Renal cortical epithelial cell (primary cell): ENCODE measurements around the gene LPP. TPM values are rescaled to one million over a fixed set of nuclear protein-coding genes. Genes with fewer than 3 reads are reported as not detected.

ENCODE experiments used
- DNase-seq: peaks from one replicate; pipeline ENCODE4 v3.0.0-alpha.2; 2011; ENCODE audit warnings: low read depth
- total RNA-seq: library from RNA; depleted of rRNA; stranded (reverse); fragments of >200 nt; gene quantifications from 2 replicates; pipeline ENCODE4 v1.2.3, GENCODE V29; 2014

Gene LPP
- total RNA-seq, 1 donor from 2014 or later = 95.5 TPM

DNA sequence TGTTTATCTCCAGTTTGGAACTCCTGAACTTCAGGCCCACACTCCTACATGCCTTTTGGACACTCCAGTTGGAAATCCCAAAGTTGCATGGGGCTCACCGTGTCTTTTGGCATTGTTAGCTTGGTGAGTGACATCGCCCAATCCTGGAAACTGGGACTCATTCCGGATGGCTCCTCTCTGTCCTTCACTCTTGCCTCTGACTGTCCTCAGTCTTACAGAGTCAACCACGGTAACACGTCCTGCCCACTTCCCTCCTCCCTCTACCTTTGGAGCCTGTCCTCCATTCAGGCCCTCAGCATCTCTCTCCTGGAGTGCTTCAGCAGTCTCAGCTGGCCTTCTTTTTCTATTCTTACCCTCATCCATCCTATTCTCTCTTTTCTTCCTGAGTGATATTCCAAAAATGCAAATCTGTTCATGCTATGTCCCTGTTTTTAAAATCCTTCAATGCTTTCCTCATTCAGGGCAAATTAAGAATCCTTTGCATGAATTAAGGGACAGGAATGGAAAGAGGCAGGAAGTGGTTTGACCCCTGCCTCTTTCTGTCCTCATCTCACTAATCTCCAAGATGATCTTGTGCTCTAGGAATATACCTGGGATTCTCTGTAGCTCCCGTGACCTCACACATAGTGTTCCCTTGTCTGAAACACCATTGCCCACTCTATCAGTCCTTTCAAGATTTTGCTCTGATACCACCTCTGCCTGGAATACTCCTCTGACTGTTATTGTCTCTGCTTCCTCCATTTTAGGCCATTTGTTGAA is 42.5 kb downstream of the LPP start:
- DNase-seq = no peak

DNA sequence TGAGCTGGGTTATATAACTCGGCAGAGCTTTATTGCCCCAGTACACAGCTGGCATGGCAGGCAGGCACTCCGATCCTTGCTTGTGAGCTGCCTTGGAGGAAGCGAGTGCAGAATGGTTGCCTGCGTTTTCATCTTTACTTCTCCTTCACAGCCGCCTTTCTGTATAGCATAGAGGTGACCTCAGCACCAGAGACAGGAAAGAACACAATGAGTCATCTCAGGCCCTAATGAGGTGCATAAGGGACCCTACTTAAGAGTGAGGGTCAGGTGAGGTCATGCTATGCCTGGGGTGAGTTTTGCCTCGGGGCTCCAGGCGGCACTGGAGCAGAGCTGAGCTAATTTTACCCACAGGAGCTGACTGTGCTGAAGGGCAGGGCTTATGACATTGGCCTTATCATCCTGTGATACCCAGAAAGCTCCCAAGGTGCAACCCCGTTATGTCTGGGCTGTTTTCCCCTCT is 43.5 kb downstream of the LPP start:
- peak; percentile 85 for DNase-seq

DNA sequence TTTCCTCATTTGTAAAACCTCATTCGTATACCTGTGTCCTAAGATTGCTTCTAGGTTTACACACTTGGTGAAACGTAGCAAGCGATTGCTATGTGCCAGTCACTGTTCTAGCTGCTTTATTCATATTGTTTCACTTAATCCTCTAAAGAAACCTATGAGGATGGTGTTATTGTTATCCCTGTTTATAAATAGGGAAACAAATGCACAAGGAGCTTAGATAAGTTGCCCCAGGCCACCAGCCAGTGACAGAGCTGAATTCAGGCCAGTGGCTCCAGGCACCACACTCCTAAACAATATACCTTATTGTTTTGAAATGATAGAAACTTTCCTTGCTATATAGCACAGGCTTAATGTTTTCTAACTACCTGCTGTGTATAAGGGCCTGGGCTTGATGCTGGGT is 44.0 kb downstream of the LPP start:
- DNase-seq = no peak

DNA sequence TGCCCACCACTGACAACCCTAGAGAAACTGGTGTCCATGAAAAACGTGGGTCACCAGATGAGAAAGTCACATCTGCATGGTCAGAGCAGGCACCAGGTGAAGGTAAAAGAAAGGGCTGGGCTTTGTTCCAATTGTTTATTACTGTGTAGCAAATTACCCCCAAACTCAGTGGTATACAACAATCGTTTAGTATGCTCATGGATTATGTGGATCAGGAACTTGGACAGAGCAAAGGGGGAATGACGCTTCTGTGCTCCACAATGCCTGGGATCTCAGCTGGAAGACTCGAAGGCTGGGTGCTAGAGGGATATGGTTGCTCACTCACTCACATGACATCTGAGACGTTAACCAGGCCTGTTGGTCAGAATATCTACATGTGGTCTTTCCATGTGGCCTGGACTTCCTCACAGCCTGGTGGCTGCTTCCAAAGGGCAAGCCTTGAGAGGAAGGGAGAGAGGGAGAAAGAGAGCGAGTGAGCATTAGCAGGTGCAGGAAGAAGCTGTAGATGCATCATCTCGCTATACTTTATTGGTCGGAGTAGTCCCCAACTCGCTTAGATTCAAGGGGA is 44.9 kb downstream of the LPP start:
- DNase-seq = no peak

DNA sequence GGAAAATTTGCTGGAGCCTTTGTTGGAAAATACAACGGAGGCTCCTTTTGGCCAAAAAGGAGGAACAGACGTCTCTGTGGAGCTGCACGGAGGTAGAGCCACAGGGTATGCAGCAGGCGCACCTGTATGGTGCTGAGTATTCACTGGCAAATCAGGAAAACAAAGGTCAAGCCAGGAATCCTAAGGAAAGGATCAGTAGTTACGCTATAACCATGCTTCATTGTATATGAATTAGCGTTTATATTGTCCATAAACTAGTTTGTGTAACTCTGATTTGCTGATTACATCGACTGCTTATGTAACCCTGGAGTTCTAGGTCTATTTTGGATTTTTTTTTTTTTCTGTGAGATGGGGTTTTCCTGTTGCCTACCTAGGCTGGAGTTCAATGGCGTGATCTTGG is 45.4 kb downstream of the LPP start:
- no peak for DNase-seq

DNA sequence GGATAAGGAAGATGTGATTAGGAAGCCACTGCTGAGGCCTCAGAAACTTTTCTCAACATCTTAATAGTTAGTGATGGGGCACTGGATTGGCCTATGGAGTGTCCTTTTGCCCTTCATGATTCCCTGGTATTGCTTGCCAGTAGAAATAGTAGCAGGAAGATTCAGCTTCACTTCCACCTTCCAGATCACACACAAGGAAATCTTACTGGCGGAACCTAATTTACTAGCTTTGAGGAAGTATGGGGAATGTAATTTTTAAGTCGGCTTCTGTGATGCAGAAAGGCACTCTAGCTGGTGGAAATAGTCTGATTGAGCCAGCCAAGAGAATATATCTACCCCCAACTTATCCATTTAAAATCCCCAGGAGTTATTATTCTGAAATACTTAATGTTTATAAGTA is 46.5 kb downstream of the LPP start:
- DNase-seq = no peak

DNA sequence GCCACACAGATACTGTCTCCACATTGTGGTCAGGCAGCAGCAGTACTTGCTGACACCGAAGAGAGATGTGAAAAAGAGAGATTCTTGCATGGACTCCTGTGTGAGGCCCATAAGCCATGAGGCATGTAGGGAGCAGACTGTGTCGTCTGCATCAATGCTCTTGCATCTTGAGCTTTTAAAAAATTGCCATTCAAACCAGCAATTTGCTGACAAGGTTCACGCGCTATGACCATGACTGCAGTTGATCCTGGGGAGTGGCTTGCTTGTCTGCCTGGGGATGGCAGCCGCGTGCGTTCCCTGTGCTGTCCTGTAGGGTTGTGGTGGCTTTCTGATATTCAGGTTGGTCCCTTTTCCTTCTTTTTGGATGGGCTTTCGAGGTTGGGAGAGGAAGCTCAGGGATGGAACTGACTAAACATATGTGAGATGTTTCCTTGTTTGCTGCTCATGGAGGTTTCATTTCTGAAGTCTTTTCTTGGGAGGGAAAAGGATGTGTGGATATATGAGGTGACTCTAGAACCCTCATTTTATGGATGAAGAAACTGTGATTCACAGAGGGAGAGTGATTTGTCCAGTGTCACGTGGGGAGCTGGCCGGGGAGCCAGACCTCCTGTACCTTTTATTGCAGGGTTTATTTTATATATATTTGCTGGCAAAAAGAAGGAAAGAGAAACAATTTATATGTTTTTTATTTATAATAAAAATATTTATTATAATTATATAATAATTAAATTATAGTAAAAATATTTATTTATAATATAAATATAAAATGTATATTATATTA is 48.6 kb downstream of the LPP start:
- no peak for DNase-seq

DNA sequence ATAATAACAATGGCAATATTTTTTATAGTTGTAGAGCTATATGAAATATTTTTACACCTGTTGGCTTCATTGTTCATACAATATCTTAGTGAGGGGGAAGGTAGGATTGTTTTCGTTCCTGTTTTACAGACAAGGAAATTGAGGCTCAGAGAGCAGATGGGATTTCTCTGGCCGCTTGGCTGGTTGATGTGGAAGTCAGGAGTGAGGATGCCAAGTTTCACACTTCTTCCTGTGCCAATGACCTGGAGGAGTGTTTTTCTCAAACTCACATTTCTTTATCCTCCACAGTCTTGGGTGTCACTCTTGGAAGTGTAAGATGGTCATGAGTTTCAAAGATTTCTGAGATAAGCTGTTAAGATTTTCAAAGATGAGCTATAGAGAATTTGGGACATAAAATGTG is 50.6 kb downstream of the LPP start:
- no peak for DNase-seq

DNA sequence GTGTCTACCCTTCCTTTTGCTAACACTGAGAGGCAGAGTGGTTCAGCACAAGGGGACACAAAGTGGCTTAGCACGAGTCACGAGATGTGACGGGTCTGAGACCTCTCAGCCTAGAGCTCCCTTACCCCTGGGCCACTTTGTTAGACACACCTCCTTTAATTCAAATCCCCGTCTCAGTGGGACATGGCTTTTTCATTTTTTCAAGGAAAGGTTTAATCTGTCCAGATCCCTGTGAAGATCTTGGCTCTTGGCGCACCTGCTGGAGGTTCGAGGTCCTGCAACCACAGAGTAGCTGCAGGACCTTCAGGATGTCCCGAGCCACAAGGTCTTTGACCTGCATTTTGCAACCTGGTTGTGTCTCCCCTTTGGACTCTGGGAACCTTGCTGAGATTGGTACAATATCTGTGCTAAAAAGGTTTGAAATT is 52.0 kb downstream of the LPP start:
- no peak for DNase-seq

DNA sequence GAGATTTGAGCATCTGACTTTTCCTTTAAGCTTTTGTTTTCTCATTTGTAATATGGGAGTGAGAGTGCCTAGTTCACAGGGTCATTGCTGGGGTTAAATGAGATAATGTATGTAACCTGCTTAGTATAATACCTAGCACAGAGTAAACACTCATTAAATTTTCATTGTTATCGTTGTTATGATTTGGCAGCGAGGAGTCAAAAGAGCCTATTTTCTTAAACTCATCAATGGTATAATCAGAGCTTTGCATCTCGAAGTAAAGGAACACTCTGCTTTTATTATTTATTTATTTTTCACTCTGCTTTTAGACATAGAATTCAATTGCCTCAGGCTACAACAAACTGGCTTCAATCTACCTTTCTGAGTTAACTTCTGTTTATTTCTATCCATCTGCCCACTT is 52.8 kb downstream of the LPP start:
- no peak for DNase-seq

DNA sequence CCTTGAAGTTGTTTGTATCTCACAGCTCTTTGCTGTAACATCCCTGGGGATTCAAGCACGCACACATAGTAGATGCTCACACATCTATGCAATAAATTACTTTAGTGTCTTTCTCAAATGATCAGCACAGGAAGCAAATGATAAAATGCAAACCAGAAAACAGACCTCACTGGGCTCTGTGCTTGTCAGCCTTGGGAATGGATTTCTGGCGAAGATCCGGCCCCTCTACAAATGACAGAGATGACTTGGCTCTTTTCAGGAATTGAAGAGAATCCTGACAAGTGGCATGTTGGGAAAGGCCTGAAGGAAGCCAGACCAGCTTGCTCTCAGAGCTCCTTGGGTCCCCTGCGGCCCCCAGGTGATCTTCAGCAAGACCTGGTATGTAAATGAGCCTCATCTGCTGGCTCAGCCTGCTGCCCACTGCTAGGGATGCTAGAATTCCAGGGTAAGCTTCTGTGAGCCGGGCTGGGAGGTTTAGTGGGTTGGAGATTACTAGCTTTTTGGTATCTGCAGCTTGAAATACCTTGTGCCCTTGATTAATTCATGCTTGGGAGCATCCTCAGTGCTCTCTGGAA is 54.1 kb downstream of the LPP start:
- no peak for DNase-seq

DNA sequence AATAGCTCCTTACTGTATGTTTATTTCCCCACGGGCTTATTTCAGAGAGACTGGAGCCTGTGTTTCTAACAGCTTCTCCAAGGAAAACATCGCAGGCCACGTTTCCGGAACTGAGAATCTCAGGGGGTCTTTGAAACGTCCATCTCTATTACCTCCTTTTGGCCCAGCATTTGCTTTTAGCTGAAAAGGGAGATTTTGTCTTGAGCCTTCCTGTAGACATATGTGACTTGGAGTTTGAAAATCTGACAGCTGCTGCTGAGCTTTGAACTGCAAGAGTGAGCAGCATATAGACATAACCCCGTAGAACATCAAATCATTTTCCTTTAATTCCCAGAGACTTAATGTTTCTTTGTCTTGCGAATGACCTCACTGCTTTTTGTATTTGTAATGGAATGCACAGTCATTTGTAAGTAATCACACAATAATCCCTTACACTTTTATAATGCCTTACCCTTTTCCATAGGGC is 54.6 kb downstream of the LPP start:
- DNase-seq = no peak

DNA sequence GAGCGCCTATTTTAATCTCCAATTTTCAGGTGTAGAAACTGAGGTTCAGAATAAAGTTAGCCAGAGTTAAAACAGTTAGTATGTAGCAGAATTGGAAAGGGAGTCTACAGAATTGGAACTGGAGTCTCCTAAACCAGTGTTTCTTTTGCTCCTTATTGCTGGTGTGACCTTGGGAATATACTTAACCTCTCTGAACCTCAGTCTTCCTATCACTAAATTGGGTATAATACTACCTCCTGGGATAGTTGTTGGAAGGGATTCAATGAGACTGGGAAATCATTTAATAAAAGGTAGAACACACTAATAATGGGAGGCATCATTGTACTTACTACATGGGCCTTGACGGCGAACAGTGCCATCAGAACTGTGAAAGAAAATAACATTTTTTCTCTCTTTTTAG is 55.1 kb downstream of the LPP start:
- no peak for DNase-seq

DNA sequence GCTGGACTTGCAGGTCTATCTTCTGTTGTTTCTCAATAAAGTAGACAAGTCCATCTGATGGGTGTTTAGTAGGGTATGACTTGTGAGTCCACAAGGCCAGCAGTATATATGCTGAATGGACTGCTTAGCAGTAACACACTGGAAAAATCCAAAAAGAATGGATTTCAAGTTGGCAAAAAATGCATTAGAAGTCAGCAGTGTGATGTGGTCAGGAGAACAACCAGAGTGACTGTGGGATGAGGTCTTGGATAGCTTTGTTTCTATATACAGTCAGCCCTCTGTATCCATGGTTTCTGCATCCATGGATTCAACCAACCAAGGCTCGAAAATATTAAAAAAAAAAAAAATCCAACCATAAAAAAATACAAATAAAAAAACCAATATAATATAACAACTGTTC is 55.8 kb downstream of the LPP start:
- no peak for DNase-seq

DNA sequence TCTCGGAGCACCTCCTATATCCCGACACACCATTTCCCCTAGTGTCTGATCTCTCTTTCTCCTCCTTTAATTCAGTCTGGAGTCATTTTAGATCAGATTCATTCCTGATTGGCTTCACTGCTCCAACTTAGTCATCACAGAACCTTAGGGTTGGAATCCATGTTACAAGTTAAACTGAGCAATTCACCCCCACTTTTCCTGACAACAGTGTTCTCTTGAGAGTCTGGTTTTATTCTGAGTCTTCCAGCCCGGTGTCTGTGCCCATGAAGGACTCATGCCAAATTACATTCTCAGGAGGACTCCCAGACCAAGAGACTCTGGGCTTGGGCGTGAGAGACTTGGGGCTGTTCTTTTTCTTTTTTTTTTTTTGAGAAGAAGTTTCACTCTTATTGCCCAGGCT is 57.5 kb downstream of the LPP start:
- peak; percentile 81 for DNase-seq

DNA sequence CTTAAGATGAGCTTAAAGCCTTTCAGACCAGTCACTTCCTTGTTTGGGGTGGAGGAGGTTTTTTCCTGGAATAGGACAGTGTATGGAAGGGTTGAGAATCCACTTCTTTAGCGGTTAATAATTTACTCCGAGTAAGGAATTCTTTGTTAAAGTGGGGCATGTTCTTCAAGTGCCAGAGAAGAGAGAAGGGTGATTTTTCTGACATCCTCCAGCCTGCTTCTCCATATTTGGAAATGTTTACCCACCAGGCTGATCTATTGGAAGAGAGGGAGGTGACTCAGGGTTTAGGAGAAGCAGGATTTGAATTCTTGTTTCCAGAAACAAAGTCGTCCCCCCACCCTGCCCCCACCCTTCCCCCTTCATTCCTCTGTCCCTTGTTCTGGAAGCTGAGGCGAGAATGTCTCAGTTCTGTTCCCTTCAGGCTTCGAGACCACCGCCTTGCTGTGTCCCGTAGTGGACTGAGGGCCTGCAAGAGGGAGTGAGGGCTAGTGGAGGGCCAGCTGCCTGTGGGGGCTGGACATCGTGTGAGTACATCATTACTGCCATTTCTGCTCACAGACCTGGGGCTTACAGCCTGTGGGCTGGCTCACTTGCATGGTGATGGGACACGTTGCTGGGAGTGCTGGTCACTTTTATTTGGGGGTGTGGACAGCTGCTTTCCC is 58.5 kb downstream of the LPP start:
- DNase-seq = peak; percentile 99

DNA sequence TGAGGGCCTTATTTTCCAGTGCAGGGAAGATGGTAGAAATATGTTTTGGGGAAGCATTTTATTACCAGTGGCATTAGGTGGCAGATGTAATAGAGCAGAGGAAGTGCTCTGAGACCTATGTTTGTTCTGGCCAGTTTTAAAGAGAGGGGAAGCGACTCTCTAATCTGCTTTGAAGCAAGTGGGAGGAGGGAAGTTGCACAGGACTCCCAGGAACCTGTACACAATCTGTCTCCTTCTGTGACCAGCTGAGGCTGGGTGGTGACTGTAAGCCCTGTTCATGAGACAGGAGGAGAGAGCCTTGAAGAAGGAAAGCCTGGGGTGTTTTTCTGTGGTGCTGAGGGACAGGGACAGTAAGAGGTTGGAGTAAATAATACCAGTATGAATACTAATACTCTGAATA is 60.5 kb downstream of the LPP start:
- DNase-seq = no peak

DNA sequence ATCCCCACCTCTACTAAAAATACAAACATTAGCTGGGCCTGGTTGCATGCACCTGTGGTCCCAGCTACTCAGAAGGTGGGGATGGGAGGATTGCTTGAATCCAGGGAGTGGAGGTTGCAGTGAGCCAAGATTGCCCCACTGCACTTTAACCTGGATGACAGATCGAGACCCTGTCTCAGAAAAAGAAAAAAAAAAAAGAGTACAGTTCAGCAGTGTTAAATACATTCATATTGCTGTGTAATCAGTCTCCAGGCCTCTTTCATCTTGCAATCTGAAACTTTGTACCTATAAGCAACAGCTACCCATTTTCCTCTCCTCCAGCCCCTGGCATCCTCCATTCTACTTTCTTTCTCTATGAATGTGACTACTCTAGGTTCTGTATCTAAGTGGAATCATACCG is 61.2 kb downstream of the LPP start:
- DNase-seq = no peak

DNA sequence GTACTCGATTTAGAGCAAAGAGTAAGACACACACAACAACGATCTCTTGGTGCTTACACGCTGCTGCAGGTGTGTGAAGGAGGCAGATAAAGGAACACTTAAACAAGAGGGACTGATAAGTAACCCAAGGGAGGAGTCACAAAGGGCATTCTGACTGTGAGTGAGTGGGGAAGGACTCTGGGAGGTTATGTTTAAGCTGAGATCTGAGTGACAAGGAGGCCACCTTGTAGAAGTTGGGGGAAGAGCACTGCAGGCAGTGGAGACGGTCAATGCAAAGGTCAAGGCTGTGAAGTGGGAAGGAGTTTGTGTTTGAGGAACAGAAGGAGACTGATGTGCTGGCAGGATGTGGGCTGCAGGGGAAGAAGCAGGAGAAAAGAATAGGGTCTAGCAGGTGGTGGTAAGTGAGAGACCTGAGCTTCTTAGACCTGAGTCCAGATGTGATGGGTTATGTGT is 63.1 kb downstream of the LPP start:
- no peak for DNase-seq

DNA sequence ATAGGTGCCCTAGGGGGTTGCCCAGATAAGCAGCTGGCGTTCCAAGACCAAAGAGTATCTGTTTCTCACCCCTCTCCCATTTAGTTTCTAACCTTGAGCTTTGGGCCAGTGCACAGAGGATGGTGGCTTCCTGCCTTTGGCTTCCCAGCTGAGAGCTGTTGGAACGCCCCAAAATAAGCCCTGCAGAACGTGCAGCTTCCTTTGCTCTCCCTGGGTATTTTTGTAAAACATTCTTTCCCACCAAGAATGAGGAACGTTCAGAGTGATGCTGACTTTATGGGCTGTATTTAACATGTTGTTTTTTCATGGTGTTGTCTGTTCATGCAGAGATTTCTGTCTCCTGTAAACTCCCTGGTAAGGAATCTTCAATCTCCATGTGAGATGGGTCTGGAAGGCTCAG is 63.8 kb downstream of the LPP start:
- no peak for DNase-seq

DNA sequence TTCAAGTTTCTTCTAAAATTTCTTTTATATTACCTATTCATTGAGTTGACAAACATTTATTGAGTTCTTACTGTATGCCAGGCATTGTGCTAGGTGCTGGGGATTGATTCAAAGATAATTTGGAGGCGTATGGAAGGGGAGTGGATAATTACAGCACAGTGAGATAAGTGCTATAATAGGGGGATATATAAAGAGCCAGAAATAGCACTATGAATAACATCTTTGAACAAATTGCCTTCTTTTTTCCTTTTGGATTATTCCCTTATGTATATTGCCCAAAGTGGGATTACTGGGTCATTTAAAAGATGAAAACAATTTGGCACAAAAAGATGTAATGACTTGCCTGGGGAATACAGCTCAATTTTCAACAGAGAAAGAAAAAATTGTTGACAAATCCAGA is 64.6 kb downstream of the LPP start:
- DNase-seq = no peak

DNA sequence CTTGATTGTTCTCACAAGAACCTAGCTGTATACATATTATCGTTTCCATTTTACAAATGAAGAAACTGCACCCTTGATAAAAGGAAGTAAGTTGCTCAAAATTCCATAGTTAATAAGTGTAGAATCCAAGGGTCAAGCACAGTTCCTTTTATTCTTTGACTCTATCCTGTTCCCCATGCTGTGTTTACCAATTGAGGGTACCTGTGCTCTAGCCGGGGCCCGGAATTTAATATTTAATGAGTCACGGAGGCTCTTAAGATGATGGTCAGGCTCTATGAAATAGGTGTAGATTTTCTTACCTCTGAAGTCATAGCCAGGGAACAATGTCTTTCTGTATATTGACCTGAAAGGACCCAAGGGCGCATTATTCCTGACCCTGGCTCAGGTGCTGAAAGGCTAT is 65.2 kb downstream of the LPP start:
- peak; percentile 51 for DNase-seq
